GF-D8 (cell line): ENCODE measurements around the gene DENND4C.
"Not testable (repeated sequence)": the region's sequence is repeated elsewhere in the genome, so short reads cannot be mapped to it uniquely, and the experiment has no call there.

Source experiments
- DNase-seq: peaks from one replicate; lab custom pipeline; 2025; lab: John Stamatoyannopoulos, UW

DENND4C gene

DNA sequence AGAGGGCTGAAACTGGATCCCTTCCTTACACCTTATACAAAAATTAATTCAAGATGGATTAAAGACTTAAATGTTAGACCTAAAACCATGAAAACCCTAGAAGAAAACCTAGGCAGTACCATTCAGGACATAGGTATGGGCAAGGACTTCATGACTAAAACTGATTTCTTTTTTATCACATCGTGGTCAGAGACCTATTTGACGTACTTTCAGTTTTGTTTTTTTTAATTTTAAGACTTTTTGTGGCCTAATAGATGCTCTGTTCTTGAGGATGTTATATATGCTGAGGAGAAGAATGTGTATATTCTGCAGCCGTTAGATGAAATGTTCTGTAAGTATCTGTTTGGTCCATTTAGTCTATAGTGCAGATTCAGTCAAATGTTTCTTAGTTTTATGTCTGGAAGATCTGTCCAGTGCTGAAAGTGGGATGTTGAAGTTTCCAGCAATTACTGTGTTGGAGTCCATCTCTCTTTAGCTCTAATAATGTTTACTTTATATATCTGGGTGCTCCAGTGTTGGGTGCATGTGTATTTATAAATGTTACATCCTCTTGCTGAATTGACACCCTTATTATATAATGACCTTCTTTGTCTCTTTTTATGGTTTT, 36.4 kb downstream of the DENND4C start:
- DNase-seq, result not testable (repeated sequence)

DNA sequence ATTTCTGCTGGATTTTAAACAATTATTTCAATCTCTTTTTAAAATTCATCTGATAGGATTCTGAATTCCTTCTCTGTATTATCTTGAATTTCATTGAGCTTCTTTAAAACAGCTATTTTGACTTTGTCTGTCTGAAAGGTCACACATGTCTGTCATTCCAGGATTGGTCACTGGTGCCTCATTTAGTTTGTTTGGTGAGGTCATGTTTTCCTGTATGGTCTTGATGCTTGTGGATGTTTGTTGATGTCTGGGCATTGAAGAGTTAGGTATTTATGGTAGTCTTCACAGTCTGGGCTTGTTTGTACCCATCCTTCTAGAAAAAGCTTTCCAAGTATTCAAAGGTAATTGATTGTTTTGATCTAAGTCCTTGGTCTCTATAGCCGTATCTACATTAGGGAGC, 39.1 kb downstream of the DENND4C start:
- DNase-seq, result no peak

DNA sequence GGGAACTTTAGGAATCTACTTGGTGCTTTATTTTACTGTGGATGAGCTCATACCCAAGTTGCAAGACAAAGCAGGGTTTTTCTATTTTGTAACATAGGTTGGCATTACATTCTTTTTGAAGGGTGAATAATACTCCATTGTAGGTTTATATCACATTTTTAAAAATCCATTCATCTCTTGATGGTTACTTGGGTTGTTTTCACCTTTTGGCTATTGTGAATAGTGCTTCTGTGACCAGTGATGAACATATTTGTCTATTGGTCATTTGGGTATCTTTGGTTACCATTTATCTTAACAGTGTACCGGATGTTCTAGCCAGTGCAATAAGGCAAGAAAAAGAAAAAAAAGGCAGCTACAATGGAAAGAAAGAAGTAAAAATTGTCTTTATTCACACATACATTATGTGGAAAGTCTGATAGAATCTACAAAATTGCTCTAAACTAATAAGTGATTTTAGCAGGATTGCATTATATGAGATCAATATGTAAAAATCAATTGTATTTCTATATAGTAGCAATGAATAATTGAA, 40.0 kb downstream of the DENND4C start:
- DNase-seq, result no peak

DNA sequence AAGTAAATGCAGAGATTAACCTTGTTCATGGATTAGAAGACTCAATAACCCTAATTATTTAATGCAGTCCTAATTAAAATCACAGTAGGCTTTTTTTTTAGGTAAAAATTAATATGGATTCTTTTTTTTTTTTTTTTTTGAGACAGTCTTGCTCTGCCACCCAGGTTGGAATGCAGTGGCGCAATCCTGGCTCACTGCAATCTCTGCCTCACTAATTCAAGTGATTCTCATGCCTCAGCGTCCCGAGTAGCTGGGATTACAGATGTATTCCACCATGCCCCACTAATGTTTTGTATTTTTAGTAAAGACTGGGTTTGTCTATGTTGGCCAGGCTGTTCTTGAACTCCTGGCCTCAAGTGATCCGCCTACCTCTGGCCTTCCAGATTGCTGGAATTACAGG, 40.6 kb downstream of the DENND4C start:
- no peak for DNase-seq

DNA sequence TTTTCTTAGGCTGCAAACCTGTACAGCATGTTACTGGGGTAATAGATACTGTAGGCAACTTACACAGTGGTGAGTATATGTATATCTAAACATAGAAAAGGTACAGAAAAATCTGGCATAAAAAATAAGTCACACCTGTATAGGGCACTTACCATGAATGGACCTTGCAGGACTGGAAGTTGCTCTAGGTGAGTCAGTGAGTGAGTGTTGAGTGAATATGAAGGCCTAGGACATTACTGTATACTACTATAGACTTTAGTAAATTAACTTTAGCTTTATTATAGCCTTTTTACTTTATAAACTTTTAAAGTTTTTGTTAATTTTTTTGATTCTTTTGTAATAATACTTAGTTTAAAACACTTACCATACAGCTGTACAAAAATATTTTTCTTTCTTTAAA, 51.3 kb downstream of the DENND4C start:
- no peak for DNase-seq

DNA sequence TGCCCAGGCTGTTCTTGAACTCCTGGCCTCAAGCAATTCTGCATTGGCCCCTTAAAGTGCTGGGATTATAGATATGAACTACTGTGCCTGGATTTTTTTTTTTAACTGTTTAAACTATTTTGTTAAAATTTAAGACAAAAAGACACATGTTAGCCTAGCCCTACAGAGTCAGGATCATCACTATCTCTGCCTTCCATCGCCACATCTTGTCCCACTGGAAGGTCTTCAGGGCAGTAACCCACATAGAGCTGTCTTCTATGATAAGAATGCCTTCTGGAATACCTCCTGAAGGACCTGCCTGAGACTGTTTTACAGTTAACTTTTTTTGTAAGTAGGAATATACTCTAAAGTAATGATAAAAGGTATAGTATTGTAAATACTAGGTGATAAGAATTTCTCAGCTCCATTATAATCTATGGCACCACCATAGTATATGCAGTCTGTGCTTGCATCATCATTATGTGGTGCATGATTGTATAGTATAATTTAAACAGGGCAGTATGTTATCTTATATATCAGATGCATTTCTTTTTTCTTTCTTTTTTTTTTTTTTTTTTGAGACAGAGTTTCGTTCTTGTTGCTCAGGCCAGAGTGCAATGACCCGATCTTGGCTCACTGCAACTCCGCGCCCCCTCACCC, 52.7 kb downstream of the DENND4C start:
- no peak for DNase-seq

DNA sequence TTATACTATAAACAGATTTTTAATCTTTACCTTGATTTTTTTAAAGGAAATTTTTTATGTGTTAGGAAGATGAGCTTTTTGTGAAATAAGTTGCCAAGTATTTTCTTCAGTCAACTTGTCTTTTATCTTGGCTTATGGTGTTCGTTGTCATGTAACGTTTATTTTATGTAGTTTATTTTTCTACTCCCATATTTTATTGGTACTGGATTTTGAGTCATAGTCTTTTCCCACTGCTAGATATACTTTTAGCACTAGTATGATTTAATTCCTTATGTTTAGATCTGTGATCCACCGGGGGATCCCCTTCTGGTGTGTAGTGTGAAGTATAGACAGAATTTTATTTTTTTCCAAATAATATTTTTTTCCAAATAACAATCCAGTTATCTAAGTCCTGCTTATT, 54.2 kb downstream of the DENND4C start:
- no peak for DNase-seq

DNA sequence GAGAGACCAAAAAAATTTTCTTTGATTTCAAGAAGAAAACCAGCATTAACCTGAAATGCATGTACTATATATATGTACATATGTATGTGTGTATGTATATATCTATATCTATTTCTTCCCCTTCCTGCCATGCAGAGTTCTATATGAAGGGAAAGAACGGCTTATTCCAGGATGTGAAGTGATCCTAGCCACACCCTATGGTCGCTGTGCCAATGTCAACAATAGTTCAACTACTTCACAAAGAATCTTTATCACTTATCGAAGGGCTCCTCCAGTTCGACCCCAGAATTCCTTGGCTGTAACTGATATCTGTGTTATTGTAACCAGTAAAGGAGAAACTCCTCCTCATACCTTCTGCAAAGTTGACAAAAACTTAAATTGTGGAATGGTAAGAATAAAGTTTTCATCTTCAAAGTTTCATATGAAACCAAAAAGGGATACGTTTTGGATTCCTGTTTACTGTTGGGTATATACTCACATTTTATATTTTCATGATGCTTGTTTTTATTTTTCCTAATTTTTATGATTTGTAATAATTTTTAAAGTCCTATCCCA, 56.2 kb downstream of the DENND4C start:
- DNase-seq, result no peak

DNA sequence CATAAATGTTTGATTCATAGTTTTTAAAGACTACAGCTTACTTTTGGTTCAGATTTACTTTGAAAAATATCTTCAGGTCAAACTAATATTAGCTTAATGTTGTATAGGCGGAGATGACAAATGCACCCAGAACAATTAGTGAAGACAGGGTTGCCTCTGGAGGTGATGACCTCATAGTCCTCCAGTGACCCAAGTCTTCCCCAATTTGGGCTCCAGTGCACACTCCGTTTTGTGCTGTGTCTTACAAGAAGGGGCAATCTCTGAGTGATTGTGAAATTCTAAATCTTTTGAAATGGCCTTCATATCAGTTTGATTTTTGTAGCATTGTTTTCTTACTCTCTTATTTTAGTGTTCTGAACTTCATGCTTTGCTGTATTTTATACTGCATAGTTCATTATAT, 57.6 kb downstream of the DENND4C start:
- DNase-seq, result no peak

DNA sequence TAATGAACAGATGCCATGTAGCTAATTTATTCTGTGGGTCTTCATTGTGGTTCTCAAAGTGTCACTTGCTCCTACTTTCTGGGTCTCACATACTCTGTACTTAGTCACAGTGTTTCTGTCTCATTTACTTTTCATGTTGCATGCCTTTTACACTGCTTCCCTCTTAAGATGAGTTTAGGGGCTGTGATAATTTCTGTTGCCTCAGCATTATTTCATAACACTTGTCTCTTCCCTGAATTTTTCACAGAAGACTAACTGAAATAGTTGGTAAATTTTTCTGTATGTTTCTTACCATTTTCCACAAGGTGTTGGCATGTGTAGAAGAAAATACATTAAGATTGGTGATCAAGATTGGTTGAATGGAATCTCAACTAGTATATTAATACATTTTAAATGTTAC, 59.6 kb downstream of the DENND4C start:
- DNase-seq, result no peak

DNA sequence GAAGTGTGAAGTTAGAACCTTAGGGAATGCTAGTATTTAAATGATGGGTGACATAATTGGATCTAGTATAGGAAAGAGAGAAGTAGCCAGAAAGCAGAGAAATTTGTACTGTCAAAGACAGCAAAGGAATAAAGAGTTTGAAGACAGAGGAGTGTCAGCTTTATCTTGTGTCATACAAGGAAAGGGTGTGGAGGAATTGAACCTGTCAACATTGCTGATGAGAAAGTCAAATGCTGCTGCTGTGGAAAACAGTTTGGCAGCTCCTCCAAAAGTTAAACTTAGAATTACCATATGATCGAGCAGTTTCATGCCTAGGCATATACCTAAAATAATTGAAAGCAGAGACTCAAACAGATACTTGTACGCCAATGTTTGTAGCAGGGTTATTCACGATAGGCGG, 63.7 kb downstream of the DENND4C start:
- no peak for DNase-seq

DNA sequence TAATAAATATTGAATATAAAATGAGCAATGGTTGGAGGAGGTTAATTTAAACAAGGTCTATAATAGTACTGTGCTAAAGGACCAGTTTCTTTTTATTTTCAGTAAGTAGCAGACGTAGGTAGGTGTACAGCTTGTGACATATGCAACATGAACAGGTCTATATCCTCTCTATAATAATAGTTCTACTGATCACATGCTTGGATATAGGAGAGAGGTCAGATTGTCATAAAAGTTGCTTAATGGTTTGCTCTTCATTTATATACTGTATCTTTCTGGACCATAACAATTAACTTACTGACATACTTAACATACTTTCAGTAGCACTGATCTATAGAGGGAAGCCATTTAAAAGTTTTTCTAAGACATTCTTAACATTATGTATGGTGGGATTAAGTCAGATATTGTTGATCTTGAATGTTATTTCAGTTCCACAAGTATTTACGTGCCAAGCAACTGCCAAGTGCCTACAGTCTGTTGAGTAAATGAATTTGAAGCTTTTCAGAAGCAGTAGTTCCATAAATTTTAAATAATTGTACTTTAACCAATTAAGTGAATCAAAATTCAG, 68.0 kb downstream of the DENND4C start:
- no peak for DNase-seq

DNA sequence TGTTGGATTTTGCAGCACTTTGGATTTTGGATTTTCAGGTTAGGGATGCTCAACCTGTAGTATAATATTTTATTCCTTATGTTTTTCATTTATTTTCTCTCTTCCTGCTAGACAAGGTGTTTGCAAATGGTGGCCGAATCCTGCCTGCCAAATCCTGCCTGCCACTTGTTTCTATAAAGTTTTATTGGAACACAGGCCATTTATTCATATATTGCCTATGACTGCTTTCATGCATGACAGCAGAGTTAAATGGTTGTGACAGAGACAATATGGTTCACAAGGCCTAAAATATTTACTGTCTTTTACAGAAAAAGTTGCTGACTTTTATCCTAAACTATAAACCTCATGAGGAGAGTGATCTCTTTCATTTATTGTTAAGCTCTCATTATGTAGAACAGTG, 72.7 kb downstream of the DENND4C start:
- no peak for DNase-seq

DNA sequence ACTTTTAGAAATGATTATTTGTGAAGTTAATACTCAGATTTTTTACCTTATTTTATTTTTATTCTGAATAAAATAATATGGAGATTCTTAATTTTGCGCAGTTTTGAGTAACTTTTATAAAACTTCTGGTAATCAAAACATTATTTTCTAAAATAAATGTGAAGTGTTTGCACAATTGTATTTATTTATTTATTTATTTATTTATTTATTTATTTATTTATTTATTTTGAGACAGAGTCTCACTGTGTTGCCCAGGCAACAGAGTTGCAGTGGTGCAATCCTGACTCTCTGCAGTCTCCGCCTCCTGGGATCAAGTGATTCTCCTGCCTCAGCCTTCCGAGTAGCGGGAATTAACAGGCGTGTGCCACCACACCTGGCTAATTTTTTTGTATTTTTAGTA, 76.1 kb downstream of the DENND4C start:
- DNase-seq, result no peak

DNA sequence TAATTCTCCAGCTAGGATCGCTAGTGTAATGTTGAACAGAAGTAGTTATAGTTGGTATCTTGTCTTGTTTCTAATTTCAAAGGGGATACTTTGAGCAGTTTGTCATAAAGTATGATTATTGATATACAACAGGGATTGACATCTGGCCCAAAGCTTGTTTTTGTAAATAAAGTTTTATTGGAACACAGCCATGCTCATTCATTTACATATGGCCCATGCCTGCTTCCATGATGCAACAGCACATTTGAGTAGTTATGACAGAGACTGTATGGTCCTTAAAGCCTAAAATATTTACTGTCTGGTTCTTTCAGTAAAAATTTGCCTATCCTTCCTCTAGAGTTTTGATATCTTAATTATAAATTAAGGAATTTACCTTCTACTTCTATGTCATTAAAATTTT, 79.8 kb downstream of the DENND4C start:
- no peak for DNase-seq

DNA sequence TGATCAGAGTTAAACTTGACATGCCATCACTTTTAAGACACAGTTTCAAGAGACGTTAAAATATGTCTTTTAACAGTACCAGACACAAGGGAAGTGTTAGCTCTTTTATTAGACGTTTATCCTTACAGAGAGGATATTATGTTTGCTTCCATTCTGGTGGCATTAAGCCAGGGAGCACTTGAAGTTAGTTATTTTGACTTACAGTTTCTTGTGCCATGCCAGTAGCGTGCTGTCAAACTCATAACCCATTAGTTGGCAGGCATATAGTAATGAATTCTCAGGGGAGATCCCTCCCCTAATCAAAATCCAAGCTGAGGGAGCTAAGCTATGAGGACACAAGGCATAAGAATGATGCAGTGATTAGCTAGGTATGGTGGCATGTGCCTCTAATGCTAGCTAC, 83.1 kb downstream of the DENND4C start:
- DNase-seq, result no peak

DNA sequence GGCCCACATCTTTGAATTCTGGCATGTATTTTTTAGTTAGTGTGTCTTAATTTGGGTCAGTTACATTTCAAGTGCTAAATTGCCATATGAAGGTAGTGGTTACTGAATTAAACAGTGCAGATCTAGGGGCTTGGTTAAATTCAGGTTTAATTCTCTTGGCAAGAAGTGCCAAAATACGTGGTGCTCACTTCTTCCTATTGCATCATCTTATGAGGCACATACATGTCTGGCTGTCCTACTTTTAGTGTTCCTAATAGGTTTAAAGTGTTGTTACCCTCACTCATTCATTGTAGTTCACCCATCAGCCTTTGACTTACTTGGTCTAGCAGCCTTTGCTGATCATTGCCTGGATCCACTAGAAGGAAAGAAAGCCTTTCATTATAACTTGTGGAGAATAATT, 90.0 kb downstream of the DENND4C start:
- DNase-seq, result no peak

DNA sequence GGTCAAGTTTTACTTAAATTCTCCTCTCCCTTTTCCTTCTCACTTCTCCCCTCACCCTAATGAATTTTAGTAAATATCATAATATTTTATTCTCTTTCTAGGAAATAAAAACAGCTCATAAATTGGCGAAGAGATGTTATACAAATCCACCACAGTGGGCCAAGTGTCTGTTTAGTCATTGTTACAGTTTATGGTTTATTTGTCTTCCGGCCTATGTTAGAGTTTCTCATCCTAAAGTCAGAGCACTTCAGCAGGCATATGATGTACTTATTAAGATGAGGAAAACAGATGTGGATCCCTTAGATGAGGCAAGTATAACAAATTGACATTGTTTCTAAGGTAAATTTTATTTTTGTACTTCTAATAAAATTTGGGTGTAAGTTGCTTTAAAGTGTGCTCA, 101.4 kb downstream of the DENND4C start:
- no peak for DNase-seq

DNA sequence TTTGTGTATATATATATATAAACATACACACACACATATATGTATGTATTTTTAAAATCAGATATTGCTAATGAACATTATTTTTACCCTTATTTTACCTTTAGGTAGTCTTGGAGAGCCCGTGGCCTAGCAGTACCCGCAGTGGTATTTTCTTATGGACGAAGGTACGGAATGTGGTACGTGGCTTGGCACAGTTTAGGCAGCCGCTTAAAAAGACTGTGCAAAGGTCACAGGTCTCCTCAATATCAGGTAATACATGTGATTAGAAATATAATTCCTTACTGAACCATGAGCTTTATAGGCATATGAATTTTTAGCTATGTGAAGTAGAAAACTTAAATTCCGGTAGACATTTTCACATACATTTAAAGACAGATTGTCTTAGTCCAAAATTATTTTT, 105.7 kb downstream of the DENND4C start:
- no peak for DNase-seq

DNA sequence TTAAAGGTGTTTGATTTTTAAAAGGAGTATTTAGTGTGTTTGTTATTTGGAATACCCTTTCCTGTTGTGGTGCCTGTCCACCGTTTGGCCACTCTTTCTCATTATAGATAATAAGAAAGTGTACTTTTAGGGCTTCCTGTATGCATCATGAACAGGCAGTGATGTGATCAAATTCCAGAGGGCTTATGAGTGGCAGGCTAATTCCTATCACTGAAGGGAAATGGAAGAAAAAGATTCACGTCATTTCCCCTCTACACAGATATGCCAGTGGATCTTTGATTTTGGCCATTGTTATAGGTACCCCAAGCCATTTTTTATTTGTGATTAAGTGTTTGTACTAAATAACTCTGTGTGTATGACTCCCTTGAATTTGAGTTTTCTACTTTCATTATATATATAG, 112.5 kb downstream of the DENND4C start:
- DNase-seq, result no peak

DNA sequence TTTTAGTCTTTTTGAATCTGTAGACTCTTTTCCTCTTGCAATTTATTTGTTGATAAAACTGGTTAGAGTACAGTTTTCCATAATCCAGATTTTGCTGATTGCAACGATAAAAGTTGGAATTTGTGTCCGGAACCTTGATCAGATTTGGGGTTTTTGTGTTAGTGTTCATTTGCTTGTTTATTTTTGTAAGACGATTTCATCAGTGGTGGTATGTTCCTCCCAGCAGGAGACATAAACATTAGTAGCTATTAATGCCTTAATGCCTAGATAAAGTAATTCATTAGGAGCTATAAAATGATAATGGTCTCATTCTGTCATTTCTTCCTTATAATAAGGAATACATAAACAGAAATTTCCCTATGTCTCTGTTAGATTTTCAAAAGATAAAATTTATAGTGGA, 128.2 kb downstream of the DENND4C start:
- no peak for DNase-seq

DNA sequence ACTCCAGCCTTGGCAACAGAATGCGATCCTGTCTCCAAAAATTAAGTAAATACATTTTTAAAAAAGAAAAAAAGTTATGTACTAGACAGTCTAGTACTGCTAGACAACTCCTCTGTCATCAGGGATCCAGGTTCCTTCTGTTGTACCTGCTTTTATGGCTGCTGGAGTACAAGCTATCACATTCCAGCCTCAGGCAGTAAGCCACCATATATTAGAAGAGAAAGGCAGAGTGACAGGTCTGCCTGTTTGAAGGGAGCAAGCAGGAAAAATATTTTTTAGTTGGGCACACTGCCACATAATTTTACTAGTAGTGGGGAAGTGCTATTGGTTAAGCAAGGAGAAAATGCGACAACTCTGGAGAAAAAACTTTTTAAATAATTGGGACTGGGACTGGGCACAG, 138.6 kb downstream of the DENND4C start:
- no peak for DNase-seq

DNA sequence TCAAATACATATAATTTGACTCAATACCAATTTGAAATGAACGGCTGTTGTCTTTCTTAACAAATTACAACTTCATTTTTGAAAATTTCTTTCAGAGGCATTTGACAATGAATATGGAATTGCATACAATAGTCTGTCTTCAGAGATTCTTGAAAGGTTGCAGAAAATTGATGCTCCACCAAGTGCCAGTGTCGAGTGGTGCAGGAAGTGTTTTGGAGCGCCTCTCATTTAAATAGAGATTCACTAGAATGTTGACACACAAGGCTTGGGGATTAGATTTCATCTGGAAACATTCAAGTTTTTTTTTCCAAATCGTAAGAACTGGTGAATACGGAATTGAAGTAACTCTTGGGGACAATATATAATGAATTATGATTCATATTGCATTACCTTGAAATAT, 141.4 kb downstream of the DENND4C start:
- no peak for DNase-seq

DNA sequence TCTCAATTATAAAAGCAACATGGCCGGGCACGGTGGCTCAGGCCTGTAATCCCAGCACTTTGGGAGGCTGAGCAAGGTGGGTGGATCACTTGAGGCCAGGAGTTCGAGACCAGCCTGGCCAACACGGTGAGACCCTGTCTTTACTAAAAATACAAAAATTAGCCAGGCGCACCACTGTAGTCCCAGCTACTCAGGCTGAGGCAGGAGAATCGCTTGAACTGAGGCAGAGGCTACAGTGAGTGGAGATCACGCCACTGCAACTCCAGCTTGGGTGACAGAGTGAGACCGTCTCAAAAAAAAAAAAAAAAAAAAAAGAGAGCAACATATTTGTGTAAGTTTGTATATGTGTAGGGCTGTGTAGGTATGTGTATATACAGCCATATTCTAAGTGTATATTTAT, 142.1 kb downstream of the DENND4C start:
- DNase-seq, result no peak
